ENCODE data around the gene ALCAM.

DNA sequence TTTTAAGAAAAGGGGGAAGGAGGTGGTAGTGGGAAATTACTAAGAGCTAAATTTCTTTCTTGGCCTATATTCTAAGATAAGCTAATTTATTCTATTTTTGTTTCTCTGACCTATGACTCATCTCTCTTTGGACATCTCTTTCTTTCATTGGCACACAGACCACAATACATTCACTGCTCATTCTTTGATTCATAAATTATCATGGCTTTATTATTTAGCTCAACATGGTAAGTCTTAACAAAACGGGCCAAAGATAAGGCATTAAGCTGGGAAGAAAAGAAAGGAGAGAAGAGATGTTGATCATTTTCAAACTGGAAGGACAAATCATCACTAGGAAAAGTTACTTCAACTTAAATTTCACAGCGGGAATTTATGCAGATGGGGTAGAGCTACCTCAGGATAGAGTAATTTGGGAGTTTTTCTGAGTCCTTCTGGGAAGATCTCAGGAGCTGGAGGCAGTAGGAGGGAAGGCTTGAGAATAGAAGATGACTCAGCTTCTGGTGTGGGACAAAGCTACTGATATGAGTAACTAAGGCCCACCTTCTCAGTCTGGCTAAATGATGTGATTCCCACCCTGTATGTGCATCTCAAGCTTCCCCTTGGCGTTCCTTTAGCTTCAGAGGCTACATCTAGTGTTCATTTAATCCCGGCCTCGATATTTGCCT lies 7.5 kb upstream of the ALCAM start:
- no peak for TF ChIP-seq POLR2AphosphoS5 (IDR thresholded peaks at IDR 0.05; ENCODE audit: low read depth, low read length)
- TF ChIP-seq, protein P1, sequence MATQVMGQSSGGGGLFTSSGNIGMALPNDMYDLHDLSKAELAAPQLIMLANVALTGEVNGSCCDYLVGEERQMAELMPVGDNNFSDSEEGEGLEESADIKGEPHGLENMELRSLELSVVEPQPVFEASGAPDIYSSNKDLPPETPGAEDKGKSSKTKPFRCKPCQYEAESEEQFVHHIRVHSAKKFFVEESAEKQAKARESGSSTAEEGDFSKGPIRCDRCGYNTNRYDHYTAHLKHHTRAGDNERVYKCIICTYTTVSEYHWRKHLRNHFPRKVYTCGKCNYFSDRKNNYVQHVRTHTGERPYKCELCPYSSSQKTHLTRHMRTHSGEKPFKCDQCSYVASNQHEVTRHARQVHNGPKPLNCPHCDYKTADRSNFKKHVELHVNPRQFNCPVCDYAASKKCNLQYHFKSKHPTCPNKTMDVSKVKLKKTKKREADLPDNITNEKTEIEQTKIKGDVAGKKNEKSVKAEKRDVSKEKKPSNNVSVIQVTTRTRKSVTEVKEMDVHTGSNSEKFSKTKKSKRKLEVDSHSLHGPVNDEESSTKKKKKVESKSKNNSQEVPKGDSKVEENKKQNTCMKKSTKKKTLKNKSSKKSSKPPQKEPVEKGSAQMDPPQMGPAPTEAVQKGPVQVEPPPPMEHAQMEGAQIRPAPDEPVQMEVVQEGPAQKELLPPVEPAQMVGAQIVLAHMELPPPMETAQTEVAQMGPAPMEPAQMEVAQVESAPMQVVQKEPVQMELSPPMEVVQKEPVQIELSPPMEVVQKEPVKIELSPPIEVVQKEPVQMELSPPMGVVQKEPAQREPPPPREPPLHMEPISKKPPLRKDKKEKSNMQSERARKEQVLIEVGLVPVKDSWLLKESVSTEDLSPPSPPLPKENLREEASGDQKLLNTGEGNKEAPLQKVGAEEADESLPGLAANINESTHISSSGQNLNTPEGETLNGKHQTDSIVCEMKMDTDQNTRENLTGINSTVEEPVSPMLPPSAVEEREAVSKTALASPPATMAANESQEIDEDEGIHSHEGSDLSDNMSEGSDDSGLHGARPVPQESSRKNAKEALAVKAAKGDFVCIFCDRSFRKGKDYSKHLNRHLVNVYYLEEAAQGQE (IDR thresholded peaks at IDR 0.05; ENCODE audit: insufficient read depth in 1 of 2, low read depth in 2 of 2, low read length in 2 of 2): no peak
